ENCODE data around the gene TBC1D4.
A peak's percentile ranks its signal among the peaks of the same experiment; 100 is the strongest.
"Not testable (repeated sequence)": the region's sequence is repeated elsewhere in the genome, so short reads cannot be mapped to it uniquely, and the experiment has no call there.

TBC1D4 gene

GRCh38 chr13:75294110-75294509 is 187.9 kb downstream of the TBC1D4 start:
- TF ChIP-seq CTCF (IDR thresholded peaks at IDR 0.05; ENCODE audit: low read depth, low read length) = no peak
- in situ Hi-C loops (cut with HindIII; ENCODE audit: low sequenced_read_pairs) = no loop called here
- DNase-seq (ENCODE audit: low read depth, low spot score) = no peak
- no peak overlapping the region for H3K4me3 ChIP-seq (ENCODE audit: low read depth, low read length)

DNA sequence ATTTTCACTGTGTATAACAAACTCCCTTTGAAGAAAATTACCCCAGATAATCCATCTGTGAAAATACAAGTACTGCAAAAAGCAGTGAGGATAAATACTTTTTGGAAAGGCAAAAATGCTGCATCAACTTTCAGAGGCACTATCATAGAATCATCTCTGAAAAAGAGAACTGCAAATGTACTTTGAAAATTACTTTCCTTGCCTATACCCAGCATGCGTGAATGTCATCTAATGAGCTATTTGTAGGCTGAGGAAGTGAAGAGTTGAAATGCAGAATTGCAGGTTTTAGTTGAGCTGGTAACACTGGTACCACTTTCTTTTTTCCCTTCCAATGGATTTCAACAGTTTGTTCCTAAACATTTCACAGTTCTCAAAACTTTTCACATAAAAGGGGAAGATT is 196.7 kb downstream of the TBC1D4 start:
- no peak for TF ChIP-seq CTCF (IDR thresholded peaks at IDR 0.05; ENCODE audit: low read depth, low read length)
- in situ Hi-C loops (cut with HindIII; ENCODE audit: low sequenced_read_pairs) = no loop called here

DNA sequence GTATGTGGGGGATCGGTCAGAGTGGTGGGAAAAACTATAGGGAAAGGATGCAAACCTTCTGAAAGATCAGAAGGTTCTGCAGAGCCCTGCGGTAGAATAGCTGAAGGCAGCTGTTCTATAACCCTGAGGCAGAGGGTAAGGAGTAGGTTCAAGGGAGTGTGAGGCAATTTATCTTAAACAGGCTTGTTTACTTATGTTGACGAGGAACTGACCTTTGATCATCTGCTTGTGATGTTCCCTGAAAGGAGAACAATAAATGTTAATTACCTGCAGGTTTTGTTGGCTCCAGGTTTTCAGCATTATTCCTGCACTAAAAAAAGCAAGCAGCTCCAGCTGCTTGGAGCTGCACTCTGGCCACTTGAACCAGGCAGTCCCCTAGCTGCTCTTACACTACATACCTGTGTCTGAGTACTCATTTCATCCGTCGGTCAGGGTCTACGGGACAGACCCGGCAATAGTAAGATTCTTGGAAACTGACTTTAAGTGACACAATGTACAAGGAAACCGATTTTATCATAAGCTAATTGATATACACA is 202.1 kb downstream of the TBC1D4 start:
- in situ Hi-C loops (cut with HindIII; ENCODE audit: low sequenced_read_pairs) = no loop called here
- TF ChIP-seq CTCF (IDR thresholded peaks at IDR 0.05; ENCODE audit: low read depth, low read length) = no peak
- DNase-seq (ENCODE audit: low read depth, low spot score) = no peak
- no peak overlapping the region for H3K4me3 ChIP-seq (ENCODE audit: low read depth, low read length)

More for the DNA sequence above, 196.7 kb downstream of the TBC1D4 start:
- no peak overlapping the region for H3K4me3 ChIP-seq (ENCODE audit: low read depth, low read length)
- no peak for DNase-seq (ENCODE audit: low read depth, low spot score)

- H3K4me3 ChIP-seq (ENCODE audit: low read depth, low read length); DNase-seq (ENCODE audit: low read depth, low spot score); in situ Hi-C loops (cut with HindIII; ENCODE audit: low sequenced_read_pairs): not testable (repeated sequence)
Observed at GRCh38 chr13:75273695-75274094, 208.3 kb downstream of the TBC1D4 start.

DNA sequence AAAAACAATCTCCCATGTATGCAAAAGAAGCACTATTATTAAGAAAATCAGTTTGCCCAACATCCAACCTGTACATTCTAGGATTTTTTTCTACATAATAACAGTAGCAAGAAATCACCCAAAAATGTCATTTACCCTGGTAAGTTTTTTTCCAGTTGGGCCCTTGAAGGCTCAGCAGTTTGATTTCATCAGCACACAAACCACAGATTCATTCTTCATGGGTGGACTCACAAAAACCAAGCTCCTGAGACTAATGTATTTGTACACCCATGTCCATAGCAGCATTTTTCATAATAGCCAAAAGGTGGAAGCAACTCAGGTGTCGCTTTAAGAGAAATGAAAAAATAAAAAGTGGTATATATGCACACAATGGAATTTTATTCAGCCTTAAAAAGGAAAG is 210.1 kb downstream of the TBC1D4 start:
- peak; percentile 33 for DNase-seq (ENCODE audit: low read depth, low spot score)
- in situ Hi-C loops (cut with HindIII; ENCODE audit: low sequenced_read_pairs) = no loop called here
- no peak for TF ChIP-seq CTCF (IDR thresholded peaks at IDR 0.05; ENCODE audit: low read depth, low read length)
- no peak overlapping the region for H3K4me3 ChIP-seq (ENCODE audit: low read depth, low read length)

GRCh38 chr13:75268481-75268880 is 213.5 kb downstream of the TBC1D4 start:
- DNase-seq (ENCODE audit: low read depth, low spot score); H3K4me3 ChIP-seq (ENCODE audit: low read depth, low read length); in situ Hi-C loops (cut with HindIII; ENCODE audit: low sequenced_read_pairs): not testable (repeated sequence)

GRCh38 chr13:75264611-75265010 is 217.4 kb downstream of the TBC1D4 start:
- H3K4me3 ChIP-seq (ENCODE audit: low read depth, low read length) = no peak overlapping the region
- TF ChIP-seq CTCF (IDR thresholded peaks at IDR 0.05; ENCODE audit: low read depth, low read length) = no peak
- in situ Hi-C loops (cut with HindIII; ENCODE audit: low sequenced_read_pairs) = no loop called here
- no peak for DNase-seq (ENCODE audit: low read depth, low spot score)

All from astrocyte of the spinal cord (primary cell).